SJSA1 (cell line): ENCODE results near the gene FMNL2. TPM values are rescaled to one million over a fixed set of nuclear protein-coding genes. Genes with fewer than 3 reads are reported as not detected.

Experiments
- DNase-seq, 2 experiments: peaks; one replicate each; pipeline ENCODE4 v3.0.0-alpha.2; 2015 to 2020; ENCODE audit warnings: low spot score in 2 of 2, low read depth in 1 of 2
- H3K27ac ChIP-seq: fragments of 250-450 bp; sonication (Bioruptor Pico); 2 replicates; pipeline ENCODE4 v1.5.1; 2020; ENCODE audit warnings: mild to moderate bottlenecking, moderate library complexity
- H3K27me3 ChIP-seq: fragments of 250-450 bp; sonication (Bioruptor Pico); replicated peaks from 2 replicates; pipeline ENCODE4 v1.5.1; 2020; ENCODE audit warnings: mild to moderate bottlenecking, moderate library complexity
- H3K36me3 ChIP-seq: fragments of 250-450 bp; sonication (Bioruptor Pico); 2 replicates; pipeline ENCODE4 v1.5.1; 2020; ENCODE audit warnings: mild to moderate bottlenecking
- H3K4me1 ChIP-seq: fragments of 250-450 bp; sonication (Bioruptor Pico); replicated peaks from 2 replicates; pipeline ENCODE4 v1.6.1; 2021; ENCODE audit warnings: mild to moderate bottlenecking
- H3K4me3 ChIP-seq: fragments of 250-450 bp; sonication (Bioruptor Pico); 2 replicates; pipeline ENCODE4 v1.5.1; 2020; ENCODE audit warnings: mild to moderate bottlenecking
- H3K9me3 ChIP-seq: fragments of 250-450 bp; sonication (Bioruptor Pico); replicated peaks from 2 replicates; pipeline ENCODE4 v1.5.1; 2020; ENCODE audit warnings: mild to moderate bottlenecking
- total RNA-seq: library from RNA; depleted of rRNA; stranded (reverse); fragments of >200 nt; shearing (Covaris generic); gene quantifications from 2 replicates; pipeline ENCODE4 v1.2.3, GENCODE V29; 2014

Gene FMNL2
- total RNA-seq, 1 experiment from 2014 or later: 12.9 TPM

DNA sequence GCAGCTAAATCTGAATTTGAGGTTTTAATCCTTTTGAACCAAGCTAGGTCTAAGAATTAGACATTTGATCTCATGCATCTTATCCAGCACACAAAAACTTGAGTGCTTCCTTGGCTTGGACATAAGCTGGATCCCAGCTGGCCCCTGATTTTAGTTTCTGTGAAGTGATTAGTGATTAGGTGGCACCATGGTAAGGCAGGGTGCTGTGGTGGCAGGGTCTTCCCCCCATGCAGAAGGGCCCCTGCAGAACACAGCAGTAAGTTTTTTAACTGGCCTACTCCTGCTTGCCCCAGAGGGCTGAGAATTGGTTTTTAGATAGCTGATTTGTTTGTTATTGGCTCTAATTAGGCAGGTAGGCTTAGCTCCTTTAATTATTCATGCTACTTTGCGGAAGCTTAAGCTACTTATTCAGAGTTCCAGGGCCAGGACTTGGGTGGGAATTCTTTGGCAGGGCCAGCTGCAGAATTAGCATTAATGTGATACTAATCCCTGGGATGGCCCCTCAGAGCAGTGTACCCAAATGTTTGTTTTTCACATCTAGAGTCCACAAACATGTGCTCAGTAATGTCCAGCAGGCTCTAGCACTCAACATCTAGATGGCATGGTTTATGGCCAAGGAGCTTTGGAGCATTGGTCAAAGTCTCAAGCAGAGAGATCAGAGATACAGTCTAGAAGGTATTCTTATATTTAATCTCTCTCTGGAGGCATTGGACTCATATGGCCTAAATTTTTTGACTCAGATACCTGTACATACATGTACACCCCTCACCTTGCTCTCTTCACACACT lies 99.6 kb downstream of the FMNL2 start:
- Histone ChIP-seq H3K27me3 (no peaks in the 10 kb centered on the region), H3K4me1 (no peaks in the 10 kb centered on the region), H3K27ac (no peak overlapping the region), H3K4me3 (no peak overlapping the region), H3K36me3 (no peaks in the 10 kb centered on the region), H3K9me3 (no peaks in the 10 kb centered on the region)
- no peak for DNase-seq

DNA sequence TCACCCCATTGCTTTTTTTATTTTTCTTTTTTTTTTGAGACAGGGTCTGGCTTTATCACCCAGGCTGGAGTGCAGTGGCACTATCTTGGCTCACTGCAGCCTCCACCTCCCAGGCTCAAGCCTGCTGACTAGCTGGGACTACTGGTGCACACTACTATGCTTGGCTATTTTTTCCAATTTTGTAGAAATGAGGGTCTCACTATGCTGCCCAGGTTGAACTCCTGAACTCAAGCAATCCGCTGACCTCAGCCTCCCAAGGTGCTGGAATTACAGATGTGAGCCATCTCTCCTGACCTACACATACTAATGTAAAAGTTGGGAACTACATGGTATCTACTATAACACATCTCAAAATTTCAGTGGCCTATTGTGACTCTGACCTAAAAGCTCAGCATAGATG lies 101.2 kb downstream of the FMNL2 start:
- no peaks in the 10 kb centered on the region for H3K9me3 ChIP-seq
- no peak for DNase-seq
- no peaks in the 10 kb centered on the region for H3K27me3 ChIP-seq
- H3K27ac ChIP-seq: no peak overlapping the region
- H3K4me1 ChIP-seq: no peaks in the 10 kb centered on the region
- no peak overlapping the region for H3K4me3 ChIP-seq
- no peaks in the 10 kb centered on the region for H3K36me3 ChIP-seq

DNA sequence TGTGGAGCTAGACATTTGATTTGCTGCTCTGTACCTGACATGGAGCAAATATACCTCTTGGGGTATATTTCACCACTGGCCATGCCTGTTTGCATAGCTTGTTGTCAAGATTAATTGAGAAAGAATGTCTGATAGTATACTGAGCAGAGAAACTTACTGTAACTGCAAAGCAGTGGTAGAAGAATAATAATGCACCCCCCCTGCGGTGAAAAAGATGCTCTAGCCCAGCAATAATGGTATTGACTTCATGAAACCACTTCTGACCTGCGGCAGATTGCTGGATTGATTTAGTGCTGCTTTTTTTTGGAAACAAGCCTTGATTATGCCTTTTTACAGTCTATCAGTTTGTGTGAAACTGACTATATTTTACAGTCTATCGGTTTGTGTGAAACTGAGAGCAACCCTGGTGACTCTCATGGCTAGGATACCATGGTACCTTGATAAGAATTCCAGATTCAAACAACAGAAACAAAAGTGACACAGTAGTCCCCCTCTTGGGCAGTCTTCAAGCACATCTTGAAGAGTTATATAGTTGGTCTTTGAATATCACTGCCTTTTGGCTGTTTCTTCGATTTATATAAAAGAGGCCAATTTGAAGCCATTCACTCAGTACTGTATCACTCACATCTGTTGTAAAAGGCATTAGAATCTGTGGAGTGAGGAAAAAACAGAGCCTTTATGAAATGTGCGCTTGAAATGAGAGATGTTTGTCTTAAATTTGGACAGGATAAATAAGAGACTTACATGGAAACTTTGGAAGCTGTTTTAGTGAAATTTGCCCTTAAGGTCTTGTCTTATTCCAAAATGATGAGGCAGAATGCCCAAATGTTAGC lies 102.5 kb downstream of the FMNL2 start:
- H3K27ac ChIP-seq: no peak overlapping the region
- DNase-seq: no peak
- H3K9me3 ChIP-seq: no peaks in the 10 kb centered on the region
- no peaks in the 10 kb centered on the region for H3K27me3 ChIP-seq
- no peaks in the 10 kb centered on the region for H3K4me1 ChIP-seq
- no peaks in the 10 kb centered on the region for H3K36me3 ChIP-seq
- H3K4me3 ChIP-seq: no peak overlapping the region

DNA sequence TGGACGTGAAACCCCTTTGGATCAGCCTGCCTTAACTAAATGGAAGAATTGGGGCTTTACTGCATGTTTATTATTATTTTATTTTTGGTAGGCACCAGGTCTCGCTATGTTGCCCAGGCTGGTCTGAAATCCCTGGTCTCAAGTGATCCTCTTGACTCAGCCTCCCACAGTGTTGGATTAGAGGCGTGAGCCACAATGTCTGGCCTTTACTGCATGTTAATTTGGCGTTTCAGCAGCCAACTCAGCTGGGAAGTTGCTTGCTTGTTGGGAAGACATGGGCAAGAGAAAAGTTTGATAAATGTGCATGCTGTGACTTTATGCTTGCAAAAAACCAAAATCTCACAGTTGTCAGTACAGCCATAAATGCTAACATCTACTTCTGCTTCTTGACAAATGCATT lies 105.1 kb downstream of the FMNL2 start:
- Histone ChIP-seq H3K4me1 (peaks cover 5% of the 10 kb centered on the region), H3K36me3 (no peaks in the 10 kb centered on the region)
- no peak for DNase-seq

DNA sequence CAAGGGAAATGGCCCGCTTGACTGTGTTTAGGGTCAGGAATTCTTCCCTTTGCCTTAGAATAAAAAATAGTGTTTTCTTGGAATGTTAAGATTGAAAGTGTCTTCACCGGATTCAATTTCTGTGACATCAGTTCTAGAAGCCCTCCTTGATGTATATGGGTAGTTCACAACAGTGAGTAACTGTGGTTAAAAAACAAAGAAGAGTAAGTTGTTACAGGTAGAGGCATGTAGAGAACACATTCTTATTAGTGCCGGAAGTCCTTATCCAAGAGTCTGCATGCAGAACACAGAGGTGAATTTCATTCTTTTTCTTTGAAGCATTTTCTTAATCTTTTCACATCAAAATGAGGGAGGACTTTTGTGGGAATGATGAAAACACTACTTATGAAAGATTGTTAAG lies 105.5 kb downstream of the FMNL2 start:
- H3K9me3 ChIP-seq: no peaks in the 10 kb centered on the region
- peaks cover 9% of the 10 kb centered on the region for H3K4me1 ChIP-seq
- DNase-seq: no peak
- no peaks in the 10 kb centered on the region for H3K27me3 ChIP-seq
- no peaks in the 10 kb centered on the region for H3K36me3 ChIP-seq
- H3K4me3 ChIP-seq: no peak overlapping the region
- H3K27ac ChIP-seq: no peak overlapping the region

More for the DNA sequence above, 105.1 kb downstream of the FMNL2 start:
- Histone ChIP-seq H3K27me3 (no peaks in the 10 kb centered on the region), H3K4me3 (no peak overlapping the region), H3K27ac (no peak overlapping the region), H3K9me3 (no peaks in the 10 kb centered on the region)

DNA sequence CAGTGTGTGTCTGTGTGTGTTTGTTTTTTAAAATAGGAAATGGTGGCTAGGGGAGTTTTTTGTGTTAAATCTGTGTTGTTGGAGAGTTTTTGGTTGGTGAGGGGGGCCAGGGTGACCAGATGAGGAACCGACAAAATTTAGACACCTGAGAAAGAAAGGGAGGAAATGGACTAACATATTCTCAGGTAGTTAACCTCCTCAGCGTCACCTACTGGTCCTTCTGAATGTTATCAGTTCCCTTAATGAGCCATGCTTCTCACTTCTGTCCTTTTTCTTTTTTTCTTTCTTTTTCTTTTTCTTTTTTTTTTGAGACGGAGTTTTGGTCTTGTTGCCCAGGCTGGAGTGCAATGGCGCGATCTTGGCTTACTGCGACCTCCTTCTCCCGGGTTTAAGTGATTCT lies 107.0 kb downstream of the FMNL2 start:
- DNase-seq: no peak
- Histone ChIP-seq H3K4me1 (peaks cover 22% of the 10 kb centered on the region), H3K36me3 (no peaks in the 10 kb centered on the region), H3K4me3 (no peak overlapping the region), H3K27me3 (no peaks in the 10 kb centered on the region), H3K27ac (no peak overlapping the region), H3K9me3 (no peaks in the 10 kb centered on the region)

DNA sequence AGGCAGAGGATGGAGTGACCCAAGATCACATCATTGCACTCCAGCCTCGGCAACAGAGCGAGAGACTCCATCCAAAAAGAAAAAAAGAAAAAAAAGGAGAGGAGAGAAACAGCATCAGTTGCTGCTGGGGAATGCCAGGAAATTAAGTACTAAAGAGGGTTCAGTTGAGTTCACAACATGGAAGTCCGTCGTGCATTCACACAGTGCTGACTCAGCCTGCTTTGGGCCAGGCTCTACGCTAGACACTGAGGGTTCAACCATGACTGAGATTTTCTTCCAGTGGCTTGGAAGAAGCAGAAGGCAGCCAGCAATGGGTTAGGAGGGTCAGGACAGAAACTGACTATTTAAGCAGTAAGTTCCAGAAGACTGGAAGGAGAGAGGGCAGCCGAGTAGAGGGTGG lies 108.8 kb downstream of the FMNL2 start:
- Histone ChIP-seq H3K27me3 (no peaks in the 10 kb centered on the region), H3K4me1 (peaks cover 30% of the 10 kb centered on the region), H3K4me3 (no peak overlapping the region), H3K27ac (no peak overlapping the region), H3K9me3 (no peaks in the 10 kb centered on the region), H3K36me3 (no peaks in the 10 kb centered on the region)
- DNase-seq: no peak

DNA sequence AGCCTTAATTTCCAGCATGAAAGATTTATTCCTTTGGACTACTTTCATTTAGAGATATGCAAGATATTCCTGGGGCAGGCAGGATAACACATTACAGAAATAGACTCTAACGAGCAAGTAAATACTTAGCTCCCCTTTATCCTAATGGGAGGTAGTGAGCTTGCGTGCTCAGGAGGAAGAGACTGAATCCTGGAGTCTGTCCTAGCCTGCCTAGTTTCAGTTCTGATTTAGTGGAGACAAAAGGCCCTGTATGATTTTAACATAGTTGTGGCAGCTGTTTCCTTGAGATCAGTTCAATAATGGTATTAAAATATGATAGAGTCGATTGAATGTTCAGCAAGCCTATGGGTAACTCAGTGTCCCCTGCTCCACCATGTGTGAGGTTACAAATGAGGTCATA lies 109.5 kb downstream of the FMNL2 start:
- no peak overlapping the region for H3K4me3 ChIP-seq
- no peak for DNase-seq
- H3K27me3 ChIP-seq: no peaks in the 10 kb centered on the region
- H3K27ac ChIP-seq: no peak overlapping the region
- H3K36me3 ChIP-seq: no peaks in the 10 kb centered on the region
- no peaks in the 10 kb centered on the region for H3K9me3 ChIP-seq
- peaks cover 30% of the 10 kb centered on the region for H3K4me1 ChIP-seq

DNA sequence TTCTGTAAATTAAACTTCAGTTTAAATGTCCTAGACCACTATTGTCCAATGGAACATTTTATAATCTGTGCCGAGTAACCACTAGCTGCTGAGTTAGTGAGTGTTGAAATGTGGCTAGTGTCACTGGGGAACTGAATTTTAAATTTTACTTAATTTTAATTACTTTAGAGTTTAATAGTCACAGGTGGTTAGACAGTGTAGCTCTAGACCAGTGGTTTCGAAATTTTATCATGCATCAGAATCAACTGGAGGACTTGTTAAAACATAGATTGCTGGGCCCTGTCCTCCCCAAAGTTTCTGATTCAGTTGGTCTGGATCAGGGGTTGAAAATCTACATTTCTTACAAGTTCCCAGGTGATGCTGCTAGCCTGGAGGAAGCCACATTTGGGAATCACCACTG lies 110.4 kb downstream of the FMNL2 start:
- H3K9me3 ChIP-seq: no peaks in the 10 kb centered on the region
- H3K36me3 ChIP-seq: no peaks in the 10 kb centered on the region
- no peak overlapping the region for H3K4me3 ChIP-seq
- H3K4me1 ChIP-seq: peaks cover 30% of the 10 kb centered on the region
- DNase-seq: no peak
- H3K27ac ChIP-seq: peak overlapping the region; percentile 34
- no peaks in the 10 kb centered on the region for H3K27me3 ChIP-seq

DNA sequence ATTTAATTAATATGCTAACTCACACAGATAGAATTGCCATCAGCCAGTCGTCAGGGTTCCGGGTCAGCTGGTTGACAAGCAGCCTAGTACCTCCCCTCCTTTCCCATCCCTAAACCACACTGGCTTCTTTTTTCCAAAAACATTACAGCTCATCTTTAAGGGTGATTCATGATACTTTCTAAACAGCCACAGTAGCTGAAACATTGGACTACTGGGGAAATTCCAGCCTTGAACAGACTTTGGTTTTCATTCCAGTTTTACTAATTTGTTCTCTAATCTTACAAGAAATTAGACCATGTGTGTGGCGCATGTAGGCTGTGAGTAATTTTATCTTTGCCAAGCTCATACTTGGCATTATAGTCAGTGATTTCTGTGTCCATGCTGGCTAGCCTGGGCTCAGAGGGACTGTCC lies 110.8 kb downstream of the FMNL2 start:
- H3K9me3 ChIP-seq: no peaks in the 10 kb centered on the region
- DNase-seq: peak; percentile 52 to 80
- H3K4me3 ChIP-seq: no peak overlapping the region
- H3K36me3 ChIP-seq: no peaks in the 10 kb centered on the region
- H3K27me3 ChIP-seq: no peaks in the 10 kb centered on the region
- peaks cover 30% of the 10 kb centered on the region for H3K4me1 ChIP-seq
- peak overlapping the region; percentile 34 for H3K27ac ChIP-seq

DNA sequence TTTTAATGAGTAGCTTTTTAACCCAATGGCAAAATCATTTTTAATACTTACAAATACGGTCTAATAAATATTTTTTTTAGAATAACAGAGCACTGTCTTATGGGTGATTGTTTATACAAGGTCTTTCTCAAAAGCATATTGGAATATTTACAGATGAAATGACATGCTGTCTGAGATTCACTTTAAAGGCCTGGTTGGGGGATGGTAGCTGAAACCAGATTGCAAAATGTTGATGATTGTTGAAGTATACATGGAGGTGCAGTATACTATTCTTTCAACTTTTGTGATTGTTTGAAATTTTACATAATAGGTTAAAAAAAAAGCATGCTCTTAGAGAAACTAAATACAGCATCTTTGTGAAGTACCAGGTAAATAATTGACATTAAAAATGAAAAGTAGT lies 111.2 kb downstream of the FMNL2 start:
- Histone ChIP-seq H3K27ac (peak overlapping the region; percentile 34), H3K36me3 (no peaks in the 10 kb centered on the region), H3K27me3 (no peaks in the 10 kb centered on the region), H3K4me3 (no peak overlapping the region), H3K9me3 (no peaks in the 10 kb centered on the region), H3K4me1 (peaks cover 30% of the 10 kb centered on the region)
- DNase-seq: no peak

DNA sequence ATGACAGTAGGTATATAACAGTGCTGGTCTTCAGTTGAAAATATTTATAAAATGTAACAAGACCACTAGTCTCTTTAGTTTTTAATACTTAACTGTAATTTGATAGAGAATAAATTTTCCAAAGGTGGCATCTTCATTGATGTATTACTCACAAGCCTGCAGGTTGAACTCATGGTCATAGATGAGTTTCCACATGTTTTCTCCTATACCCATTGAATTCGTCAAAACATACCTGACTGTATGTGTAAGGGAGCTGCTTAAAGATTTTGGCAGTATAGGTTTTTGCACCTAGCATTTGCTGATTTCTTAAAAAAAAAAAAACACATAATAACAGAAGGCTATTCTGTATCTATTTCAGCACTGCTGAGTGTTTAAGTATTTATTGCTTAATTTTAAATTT lies 112.9 kb downstream of the FMNL2 start:
- Histone ChIP-seq H3K4me3 (no peak overlapping the region), H3K27me3 (no peaks in the 10 kb centered on the region), H3K27ac (no peak overlapping the region), H3K4me1 (peaks cover 34% of the 10 kb centered on the region), H3K36me3 (no peaks in the 10 kb centered on the region), H3K9me3 (no peaks in the 10 kb centered on the region)
- no peak for DNase-seq

DNA sequence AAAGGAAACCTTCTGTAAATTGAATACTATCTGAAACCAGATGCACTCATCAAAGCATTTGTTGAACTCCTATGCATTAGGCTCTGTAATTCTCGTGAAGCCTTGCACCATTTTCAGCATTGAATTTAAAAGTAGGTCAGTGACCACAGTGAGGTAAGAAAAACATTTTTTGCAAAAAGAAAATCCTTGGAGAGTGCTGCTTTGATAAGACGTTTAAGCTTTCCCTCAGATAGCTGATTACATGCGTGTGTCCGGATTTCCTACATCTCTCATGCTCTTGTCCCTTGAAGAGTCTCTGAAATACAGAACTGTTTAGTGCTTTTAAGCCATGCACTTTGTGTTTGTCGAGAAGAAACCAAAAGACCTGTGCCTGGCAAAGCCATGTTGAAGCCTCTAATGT lies 113.6 kb downstream of the FMNL2 start:
- no peaks in the 10 kb centered on the region for H3K9me3 ChIP-seq
- no peaks in the 10 kb centered on the region for H3K36me3 ChIP-seq
- no peak for DNase-seq
- no peak overlapping the region for H3K4me3 ChIP-seq
- H3K4me1 ChIP-seq: peaks cover 40% of the 10 kb centered on the region
- no peak overlapping the region for H3K27ac ChIP-seq
- no peaks in the 10 kb centered on the region for H3K27me3 ChIP-seq

DNA sequence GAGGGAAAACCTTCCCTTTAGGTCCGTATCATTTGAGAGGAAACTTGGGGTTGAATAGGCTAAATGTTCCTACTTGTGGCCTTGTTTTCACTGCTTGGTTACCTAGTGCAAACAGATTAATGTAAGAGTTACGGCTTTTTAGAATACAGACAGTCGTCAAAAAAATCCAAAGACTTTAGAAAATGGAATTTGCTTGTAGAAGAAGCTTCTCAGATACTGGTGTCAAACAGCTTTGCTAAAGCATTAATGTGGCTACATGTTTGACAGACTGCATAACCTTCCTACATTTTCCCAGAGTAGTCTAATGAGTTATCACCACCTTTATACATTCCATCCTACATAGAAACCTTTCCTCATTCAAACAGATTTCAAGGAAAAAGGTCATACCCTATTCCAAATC lies 114.6 kb downstream of the FMNL2 start:
- Histone ChIP-seq H3K9me3 (no peaks in the 10 kb centered on the region), H3K4me3 (no peak overlapping the region), H3K27ac (no peak overlapping the region), H3K36me3 (no peaks in the 10 kb centered on the region), H3K27me3 (no peaks in the 10 kb centered on the region), H3K4me1 (peaks cover 43% of the 10 kb centered on the region)
- no peak for DNase-seq
